GM10847 (cell line): ENCODE data around the gene GULP1.

Source experiments
- POLR2A ChIP-seq: IDR thresholded peaks from 2 replicates; pipeline ENCODE4 v1.6.1; 2011; ENCODE audit not compliant: insufficient read length; ENCODE audit errors: extremely low read depth

GULP1 gene

DNA sequence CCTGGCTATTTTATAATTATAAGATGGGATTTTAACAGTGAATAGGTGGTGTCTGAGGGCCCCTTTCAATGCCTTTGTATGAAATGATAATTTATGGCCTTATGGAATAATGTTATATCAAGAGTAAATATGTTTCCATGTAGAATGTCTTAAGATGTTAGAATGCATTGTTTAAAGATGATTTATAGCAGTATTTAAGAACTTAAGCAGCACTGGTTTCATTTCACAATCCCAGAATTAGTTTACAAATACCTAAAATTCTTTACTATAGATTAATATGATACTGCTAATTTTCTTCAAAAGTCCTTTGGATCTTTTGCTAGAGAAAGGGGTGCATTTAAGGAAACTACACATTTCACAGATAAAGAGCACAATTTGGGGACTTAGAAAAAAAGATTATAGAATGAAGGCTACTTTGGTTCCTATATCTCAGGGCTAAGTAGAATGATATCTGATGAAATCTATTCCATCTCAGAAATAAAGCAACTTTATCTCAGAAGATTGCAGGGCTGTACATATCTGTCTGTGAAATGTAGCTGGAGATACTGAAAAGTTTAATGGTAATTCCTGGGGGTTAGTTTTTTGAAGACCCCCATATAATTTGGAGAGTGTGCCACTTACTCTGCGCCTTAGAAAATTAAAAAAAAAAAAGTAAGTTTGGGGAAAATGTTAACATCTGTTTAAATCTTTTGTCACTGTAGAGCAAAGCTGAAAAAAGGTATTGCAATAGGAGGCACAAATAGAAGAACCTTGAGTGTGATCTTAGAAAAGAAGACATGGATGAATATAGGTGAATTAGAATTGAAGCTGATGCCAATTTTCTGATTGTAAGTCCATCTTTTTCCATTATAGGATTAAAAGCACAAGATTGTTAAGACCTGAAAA is 123.4 kb downstream of the GULP1 start:
- TF ChIP-seq POLR2A = no peak

DNA sequence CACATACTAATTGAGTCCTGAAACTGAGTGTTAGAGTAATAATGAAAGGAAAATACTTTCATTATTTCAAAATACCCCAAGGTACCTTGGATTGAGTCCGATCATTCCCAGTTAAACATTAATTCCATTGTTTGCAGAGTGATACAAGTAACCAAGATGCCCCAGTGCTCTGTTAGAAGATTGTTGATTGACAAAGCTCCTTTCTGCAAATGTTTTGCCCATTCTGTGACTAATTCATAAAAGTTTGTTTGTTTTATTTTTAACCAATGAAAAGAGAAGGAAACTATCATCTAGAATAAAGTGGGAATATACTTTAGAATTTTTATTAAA is 124.0 kb downstream of the GULP1 start:
- TF ChIP-seq POLR2A = no peak

DNA sequence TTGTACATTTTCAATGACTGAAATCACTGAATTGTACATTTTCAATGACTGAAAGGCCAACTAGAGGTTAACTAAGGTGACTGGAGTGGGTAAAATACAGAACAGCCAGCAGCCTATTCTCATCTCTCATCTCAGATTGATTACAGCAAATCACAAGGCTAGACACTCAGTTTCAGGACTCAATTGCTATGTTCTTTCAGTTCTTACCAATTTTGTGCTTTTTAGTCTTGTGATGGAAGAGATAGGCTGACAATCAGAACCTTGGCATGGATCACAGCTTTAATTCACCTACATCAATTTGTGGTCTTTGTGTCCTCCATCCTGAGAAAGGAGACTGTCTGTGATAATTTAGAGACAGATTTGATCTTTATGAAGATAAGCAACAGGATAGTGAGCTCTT is 124.7 kb downstream of the GULP1 start:
- TF ChIP-seq POLR2A = no peak

- no peak for TF ChIP-seq POLR2A
Measured at GRCh38 chr2:188422726-188423125, 131.1 kb downstream of the GULP1 start.

GRCh38 chr2:188425266-188425665 is 133.6 kb downstream of the GULP1 start:
- no peak for TF ChIP-seq POLR2A

- no peak for TF ChIP-seq POLR2A
Measured at GRCh38 chr2:188426121-188426520, 134.4 kb downstream of the GULP1 start.

GRCh38 chr2:188430705-188431104 is 139.0 kb downstream of the GULP1 start:
- no peak for TF ChIP-seq POLR2A

DNA sequence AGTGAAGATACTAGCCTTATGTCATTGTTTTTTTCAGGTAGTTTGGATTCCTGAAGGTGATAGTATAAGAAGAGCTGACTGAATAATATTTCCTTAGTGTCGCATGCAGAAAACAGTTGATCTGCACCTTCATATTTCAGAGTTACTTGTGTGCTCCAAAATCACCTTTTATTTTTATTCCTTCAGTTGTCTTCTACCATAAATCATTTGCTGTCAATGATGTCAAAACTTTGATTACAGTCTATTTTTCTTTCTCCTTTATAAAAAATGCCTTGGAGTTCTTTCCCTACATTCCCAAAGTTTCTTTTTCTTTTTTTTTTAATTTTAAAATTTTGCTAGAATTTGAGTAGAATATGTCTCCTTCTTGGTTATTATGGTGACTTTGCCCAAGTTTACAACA is 142.3 kb downstream of the GULP1 start:
- TF ChIP-seq POLR2A = no peak

- no peak for TF ChIP-seq POLR2A
Measured at GRCh38 chr2:188435115-188435514, 143.4 kb downstream of the GULP1 start.

DNA sequence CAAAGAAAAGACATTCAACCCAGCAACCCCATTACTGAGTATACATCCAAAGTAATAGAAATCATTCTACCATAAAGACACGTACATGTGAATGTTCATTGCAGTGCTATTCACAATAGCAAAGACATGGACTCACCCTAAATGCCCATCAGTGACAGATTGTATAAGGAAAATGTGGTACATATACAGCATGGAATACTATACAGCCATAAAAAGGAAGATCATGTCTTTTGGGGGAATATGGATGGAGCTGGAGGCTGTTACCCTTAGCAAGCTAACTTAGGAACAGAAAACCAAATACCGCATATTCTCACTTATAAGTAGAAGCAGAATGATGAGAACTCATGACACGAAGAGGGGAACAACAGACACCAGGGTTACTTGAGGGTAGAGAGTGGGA is 145.9 kb downstream of the GULP1 start:
- TF ChIP-seq POLR2A = no peak

DNA sequence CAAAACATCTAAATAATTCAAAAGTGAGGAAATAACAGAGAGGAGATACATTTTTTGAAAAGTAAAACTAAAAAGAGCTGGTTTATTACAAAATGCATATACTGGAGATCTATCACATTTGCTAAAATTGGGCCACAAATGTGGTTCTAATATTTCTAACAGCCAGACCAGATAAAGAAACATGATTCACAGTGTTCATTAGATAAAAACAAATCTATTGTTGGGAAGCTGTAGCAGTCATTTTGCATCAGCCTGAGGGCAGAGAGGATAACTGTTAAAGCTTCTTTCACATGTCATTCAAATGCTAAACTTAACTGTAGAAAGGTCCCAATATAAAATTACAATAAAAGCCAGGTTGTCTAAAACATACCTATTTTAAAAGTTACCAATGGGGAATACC is 148.3 kb downstream of the GULP1 start:
- no peak for TF ChIP-seq POLR2A

GRCh38 chr2:188440849-188441248 is 149.2 kb downstream of the GULP1 start:
- no peak for TF ChIP-seq POLR2A

- no peak for TF ChIP-seq POLR2A
Measured at GRCh38 chr2:188441288-188441947, 149.7 kb downstream of the GULP1 start.

DNA sequence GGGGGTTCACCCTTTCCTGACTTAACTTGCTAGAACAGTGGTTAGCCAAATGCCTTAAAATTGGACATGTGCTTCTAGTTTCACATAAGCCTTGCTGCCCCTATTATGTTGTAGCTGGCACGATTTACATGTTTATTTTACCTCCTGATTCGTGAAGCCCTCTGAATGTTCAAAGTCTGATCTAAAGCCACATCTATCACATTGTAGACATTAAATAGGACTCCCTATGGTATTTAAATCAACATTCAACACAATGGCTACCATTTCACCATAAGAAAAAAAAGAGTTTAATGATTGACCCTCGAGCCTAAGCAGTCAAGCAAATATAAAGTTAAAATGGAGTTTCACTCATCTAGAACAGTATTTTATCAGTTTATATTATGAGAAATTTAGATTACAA is 151.5 kb downstream of the GULP1 start:
- no peak for TF ChIP-seq POLR2A

- TF ChIP-seq POLR2A = no peak
Measured at GRCh38 chr2:188444106-188444835, 152.6 kb downstream of the GULP1 start.

GRCh38 chr2:188449561-188449960 is 157.9 kb downstream of the GULP1 start:
- no peak for TF ChIP-seq POLR2A
